Skin epidermis (tissue), 12 donors: ENCODE results near the gene STXBP6.

Source experiments
- H3K27ac ChIP-seq, 21 experiments: fragments of 200-600 bp; sonication (generic) in 11 of 21; one replicate each; pipeline ENCODE4 v1.5.0; 2020; ENCODE audit warnings: mild to moderate bottlenecking in 3 of 21, inconsistent platforms in 2 of 21, moderate library complexity in 2 of 21
- H3K4me3 ChIP-seq, 7 experiments: fragments of 200-600 bp; sonication (generic) in 2 of 7; one replicate each; pipeline ENCODE4 v1.5.0; 2020; ENCODE audit warnings: inconsistent platforms in 2 of 7, mild to moderate bottlenecking in 2 of 7, moderate library complexity in 1 of 7

Gene STXBP6

GRCh38 chr14:25053585-25053984, 3.6 kb upstream of the STXBP6 start:
- Histone ChIP-seq H3K27ac (no peak overlapping the region), H3K4me3 (no peak overlapping the region)

- Histone ChIP-seq H3K4me3 (no peak overlapping the region), H3K27ac (no peak overlapping the region)
Measured at GRCh38 chr14:25052921-25053320, 3.0 kb upstream of the STXBP6 start.

GRCh38 chr14:25052385-25052784, 2.4 kb upstream of the STXBP6 start:
- no peak overlapping the region for H3K27ac ChIP-seq
- no peak overlapping the region for H3K4me3 ChIP-seq

DNA sequence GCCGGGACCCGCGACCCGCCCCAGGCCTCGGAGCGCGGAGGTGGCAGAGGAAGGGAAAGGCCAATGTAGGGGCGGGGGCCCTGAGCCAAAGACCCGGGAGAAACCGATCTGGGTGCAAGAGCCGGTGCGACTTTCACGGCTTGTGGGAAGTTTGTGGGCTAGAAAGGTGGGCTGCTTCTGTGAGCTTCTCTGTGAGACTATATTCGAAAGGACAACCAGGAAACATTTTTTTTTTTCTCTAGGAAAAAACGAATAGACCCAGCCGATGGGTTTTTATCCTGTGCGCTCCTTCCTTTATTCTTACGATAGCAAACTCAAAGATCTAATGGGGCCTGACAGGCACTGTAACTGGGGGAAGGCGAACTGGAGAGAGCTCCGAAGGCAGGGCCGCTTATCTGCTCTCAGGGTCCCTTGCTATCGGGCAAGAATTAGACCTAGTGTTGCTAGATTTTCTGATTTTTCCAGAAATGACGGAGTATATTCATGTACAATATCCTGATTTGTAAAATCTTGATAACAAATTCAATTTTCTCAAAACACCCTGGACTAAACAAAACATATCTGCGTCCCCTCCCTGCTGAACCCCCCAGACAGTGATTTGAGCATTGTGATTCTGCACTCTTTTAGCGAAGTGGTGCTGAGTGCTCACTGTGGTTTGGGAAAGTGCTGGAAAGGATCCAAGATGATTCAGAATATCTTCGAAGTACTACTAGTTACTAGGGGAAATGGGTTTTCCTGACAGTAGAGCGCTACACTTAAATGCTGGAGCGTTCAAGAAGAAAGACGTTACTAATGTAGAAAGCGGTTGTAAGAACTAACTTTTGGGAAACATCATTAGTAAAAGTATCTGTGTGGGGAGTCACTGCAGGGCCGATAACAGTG, 563 bp upstream of the STXBP6 start:
- Histone ChIP-seq H3K27ac (peak overlapping the region in 9 of 21 experiments; percentile 18 to 78 (median 60)), H3K4me3 (peak overlapping the region; percentile 25 to 56 (median 43))

DNA sequence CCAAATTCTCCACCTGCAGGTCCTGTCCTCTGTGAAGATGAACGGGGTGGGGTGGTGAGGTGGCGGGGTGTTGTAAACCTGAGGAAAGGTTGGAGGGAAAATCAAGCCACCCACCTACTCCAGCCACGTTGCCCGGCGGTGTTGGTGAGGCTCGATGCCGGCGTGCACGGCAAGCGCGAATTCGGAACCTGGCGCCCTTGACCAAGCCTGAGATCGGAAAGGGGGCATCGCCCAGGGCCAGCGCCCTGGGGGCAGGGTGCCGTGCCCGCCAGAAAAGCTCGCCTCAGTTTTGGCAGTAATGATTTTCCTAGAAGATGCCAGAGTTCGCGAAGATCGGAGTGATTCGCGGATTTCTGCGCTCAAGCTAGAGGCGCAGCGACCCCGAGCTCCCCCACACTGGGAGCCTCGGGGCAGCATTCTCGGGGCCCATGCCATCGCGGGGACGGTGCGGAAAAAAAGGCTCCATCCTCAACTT, 817 bp downstream of the STXBP6 start:
- Histone ChIP-seq H3K27ac (peak overlapping the region in 11 of 21 experiments; percentile 4 to 78 (median 29)), H3K4me3 (peak overlapping the region; percentile 25 to 56 (median 43))

DNA sequence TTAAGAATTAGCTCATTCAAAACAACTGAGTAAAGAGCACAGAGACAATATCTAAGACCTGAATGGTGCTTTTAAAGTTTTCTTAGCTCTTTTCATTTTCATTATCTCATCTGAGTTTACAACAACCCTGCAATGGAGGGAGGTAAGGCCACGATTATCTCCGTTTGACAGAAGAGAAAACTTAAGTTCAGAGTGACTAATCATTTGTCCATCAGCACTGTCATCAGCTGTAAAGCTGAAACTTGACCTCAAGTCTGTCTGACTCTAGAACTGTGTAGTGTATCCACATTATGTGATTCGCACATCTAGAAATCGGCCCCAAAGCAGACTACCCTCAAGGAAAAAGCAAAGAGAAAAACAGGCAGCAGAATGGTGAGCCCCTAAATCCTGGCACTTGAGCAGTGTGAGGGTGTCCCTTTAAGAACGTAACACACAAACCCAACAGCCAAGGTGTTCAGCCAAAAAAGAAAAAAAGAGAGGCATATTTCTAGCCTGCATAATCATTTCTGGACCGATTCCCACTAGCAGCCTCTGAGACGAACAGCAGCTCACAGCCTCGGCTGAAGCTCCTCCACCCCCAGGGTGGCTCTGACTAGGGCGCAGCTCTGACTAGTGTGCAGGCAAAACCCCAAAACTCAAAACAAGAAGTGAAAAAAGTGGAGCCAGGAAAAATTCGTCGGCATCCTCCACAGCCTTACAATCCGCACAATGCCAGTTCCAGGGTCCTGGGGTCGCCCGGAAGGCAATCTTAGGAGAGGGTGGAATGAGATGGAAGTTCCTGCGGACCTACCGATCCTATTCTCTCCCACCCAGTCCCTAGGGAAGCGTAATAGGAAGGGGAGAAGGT, 1.6 kb downstream of the STXBP6 start:
- peak overlapping the region in 4 of 7 experiments; percentile 36 to 56 (median 46) for H3K4me3 ChIP-seq
- H3K27ac ChIP-seq, result peak overlapping the region in 6 of 21 experiments; percentile 4 to 78 (median 28)

DNA sequence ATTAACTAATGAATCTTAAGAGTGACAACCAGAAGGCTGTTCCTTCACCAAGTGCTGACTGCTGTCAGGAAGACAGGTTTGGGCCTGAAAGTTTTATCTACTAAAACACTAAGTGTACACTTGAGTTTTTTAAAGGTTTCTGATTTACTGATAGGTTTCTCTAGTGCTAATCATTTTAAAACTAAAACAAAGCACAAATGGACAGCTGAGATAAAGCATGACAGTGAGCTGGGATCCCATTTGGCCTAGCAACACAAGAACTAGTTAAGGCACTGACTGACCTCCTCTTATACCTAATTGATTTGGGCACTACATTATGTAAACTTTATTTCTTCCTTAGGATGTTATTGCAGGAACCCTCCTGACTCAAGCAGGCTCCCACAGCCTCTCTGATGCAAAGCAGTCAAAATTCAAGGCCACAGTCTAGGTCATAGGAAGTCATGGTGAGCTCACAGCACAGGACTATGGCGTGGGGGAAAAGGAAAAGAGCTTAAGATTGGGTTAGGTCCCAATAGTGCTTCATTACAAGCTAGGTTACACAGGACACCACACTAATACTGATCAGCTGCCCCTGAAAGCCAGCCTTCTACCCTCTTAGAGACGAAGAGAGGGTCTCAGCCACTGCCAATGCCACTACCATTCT, 3.5 kb downstream of the STXBP6 start:
- H3K27ac ChIP-seq, result no peak overlapping the region

DNA sequence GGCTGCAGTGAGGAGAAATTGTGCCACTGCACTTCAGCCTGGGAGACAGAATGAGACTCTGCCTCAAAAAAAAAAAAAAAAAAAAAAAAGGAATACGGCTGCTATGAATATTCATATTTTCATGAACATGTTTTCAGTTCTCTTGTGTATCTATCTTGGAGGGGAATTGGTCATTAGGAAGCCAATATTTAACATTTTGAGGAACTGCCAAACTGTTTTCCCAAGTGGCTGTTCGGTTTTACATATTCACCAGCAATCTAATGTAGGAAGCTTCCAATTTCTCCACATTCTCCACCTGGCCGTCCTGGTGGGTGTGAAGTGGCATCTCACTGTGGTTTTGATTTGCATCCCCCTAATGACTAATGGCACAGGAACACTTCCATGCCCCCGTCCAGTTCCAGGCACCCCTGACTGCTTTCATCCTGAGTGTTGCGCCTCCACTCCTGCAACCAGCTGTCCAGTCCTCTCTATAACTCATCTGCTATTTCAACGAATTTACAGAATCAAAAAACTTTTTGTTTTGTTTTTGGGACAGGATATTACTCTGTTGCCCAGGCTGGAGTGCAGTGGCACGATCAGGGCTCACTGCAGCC, 5.7 kb downstream of the STXBP6 start:
- Histone ChIP-seq H3K27ac (no peak overlapping the region), H3K4me3 (no peak overlapping the region)

More for the DNA sequence above, 3.5 kb downstream of the STXBP6 start:
- no peak overlapping the region for H3K4me3 ChIP-seq

DNA sequence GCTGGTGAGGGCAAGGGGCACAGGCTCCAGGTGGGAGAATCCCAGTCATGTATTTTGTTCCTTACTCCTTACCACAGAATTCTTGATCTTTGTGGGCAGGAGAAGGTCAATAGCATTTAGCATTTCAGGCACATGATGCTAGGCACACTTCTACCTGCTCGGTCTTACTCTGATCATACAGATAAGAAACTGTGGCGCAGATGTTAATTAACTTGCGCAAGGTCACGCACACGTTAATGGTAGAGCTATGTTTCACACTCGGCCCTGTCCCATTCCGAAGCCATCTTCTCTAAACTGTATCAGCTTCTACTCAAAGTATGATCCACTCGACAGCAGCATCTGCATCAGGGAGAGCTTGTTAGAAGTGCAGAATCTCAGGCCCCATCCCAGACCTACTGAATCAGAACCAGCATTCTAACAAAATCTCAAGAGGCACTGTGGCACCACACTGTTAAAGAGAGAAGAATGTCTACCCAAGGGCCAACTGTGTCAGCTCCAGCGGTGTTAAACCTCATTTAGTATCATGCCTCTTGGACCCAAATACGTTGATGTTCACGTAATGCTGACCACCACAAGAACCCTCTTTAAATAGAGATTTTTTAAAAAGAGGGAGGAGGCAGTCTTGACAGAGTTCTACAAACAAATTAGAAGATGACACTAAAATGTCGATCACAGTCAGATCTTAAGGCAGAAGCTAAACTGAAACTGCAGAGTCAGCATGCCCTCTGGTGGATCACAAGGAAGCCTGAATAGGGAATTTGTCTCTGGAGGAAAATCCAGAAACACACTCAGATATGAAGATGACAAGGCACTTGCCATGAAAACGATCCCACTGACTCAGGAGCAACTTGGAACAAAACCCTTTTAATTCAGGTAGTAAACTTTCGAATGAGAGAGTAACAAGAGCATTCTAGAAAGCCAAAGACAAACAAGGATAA, 7.3 kb downstream of the STXBP6 start:
- Histone ChIP-seq H3K27ac (no peak overlapping the region), H3K4me3 (no peak overlapping the region)

DNA sequence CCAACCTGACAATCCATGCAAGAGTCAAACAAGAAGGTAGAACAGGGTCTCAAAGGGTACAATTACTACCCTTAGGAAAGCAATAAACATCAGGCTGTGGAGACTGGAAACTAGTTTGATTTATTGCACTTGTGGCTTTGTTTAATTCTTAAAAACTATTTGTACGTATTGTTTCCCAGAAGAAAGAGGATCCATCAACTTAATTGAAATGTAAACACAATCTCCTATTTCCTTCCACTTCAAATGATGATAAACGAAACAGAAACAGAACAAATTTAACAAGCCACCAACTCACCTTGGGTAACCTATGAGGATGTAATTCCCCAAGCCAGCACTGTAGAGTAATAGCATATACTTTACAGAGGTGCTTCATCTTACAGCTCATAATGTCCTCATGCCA, 8.0 kb downstream of the STXBP6 start:
- H3K27ac ChIP-seq, result no peak overlapping the region
- H3K4me3 ChIP-seq, result no peak overlapping the region

GRCh38 chr14:25041484-25041883, 8.5 kb downstream of the STXBP6 start:
- no peak overlapping the region for H3K27ac ChIP-seq
- no peak overlapping the region for H3K4me3 ChIP-seq

DNA sequence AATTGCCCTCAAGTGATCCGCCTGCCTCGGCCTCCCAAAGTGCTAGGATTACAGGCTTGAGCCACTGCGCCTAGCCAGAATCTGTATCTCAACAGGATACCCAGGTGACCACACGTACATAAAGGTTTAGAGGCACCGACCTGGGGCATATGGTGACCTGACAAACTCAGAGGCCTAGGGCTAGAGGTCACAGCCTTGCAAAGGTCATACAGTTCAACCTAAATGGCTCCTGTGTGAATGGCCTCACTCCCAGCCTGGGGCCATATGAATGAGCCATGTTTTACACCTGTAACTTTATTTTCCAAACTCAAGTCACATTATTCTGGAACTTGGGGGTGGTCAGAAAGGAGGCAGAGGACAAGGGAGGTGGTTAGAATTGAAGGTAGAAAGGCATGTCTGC, 10.0 kb downstream of the STXBP6 start:
- no peak overlapping the region for H3K4me3 ChIP-seq
- no peak overlapping the region for H3K27ac ChIP-seq

DNA sequence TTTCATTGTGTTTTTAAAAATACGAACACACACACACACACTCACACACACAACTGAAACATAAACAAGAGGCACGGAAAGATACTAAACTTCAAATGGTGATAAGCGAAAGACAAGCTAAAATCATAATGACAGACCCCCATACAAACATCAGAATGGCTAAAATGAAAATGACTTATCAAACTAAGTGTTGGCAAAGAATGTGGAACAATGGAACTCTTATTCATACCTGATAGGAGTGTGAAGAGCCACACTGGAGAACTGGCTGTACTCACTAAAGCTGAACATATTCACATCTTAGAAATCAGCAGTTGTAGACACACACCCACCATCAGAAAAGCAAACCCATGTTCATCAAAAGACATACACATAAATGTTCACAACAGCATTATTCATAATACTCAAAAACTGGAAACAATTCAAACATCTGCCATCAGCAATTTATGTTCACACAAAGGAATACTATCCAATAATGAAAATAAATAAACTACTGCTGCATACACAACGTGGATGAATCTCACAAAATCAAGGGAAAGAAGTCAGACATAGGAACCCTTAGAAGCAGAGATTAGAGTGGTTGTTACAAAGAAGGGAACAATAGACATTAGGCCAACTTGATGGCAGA, 11.8 kb downstream of the STXBP6 start:
- H3K27ac ChIP-seq, result peak overlapping the region in 1 of 21 experiments; percentile 41
- no peak overlapping the region for H3K4me3 ChIP-seq

GRCh38 chr14:25037032-25037431, 12.9 kb downstream of the STXBP6 start:
- Histone ChIP-seq H3K27ac (peak overlapping the region in 1 of 21 experiments; percentile 32), H3K4me3 (no peak overlapping the region)

DNA sequence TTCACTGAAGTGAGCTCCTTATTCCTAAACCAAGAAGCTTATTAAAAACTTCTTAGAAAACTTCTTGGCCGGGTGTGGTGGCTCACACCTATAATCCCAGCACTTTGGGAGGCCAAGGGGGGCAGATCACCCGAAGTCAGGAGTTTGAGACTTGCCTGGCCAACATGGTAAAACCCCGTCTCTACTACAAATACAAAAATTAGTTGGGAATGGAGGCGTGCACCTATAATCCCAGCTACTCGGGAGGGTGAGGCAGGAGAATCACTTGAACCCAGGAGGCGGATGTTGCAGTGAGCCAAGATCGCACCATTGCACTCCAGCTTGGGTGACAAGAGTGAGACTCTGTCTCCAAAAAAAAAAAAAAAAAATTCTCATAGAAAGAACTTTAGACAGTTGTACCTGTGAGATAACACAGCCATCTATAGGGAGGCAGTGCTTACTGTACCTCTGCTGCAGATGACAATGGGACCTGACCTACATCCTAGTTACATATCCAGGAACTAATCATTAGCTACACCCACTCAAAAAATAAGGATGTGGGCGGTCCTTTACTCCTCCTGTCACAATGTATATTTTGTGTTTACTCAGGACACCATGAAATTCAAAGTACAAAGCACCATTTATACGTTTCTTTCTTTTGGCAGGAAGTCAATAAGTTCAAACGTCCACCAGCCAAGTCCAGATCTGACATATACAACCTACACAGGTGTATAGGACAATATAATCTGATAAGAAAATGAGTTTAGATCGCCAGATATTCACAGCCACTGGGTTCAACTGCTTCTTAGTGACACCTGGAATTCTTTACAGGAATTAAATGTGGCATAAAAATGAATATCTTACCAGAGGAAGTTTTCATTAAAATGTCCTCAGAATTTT, 14.9 kb downstream of the STXBP6 start:
- H3K4me3 ChIP-seq, result no peak overlapping the region
- H3K27ac ChIP-seq, result no peak overlapping the region

GRCh38 chr14:25033358-25033757, 16.6 kb downstream of the STXBP6 start:
- H3K4me3 ChIP-seq, result no peak overlapping the region

GRCh38 chr14:25032092-25032784, 17.7 kb downstream of the STXBP6 start:
- H3K4me3 ChIP-seq, result no peak overlapping the region

More at GRCh38 chr14:25033358-25033757, 16.6 kb downstream of the STXBP6 start:
- H3K27ac ChIP-seq, result no peak overlapping the region

More at GRCh38 chr14:25032092-25032784, 17.7 kb downstream of the STXBP6 start:
- no peak overlapping the region for H3K27ac ChIP-seq
